ENCODE data around the gene LRBA. TPM values are rescaled to one million over a fixed set of nuclear protein-coding genes. Genes with fewer than 3 reads are reported as not detected.

Gene LRBA
- total and polyA plus RNA-seq, 4 donors: 8.2 to 69.8 (median 32.8) TPM

- TF ChIP-seq NR2F2 (IDR thresholded peaks at IDR 0.05): no peak
- TF ChIP-seq TAF1 (conservative IDR thresholded peaks at IDR 0.05): no peak
- no peak for TF ChIP-seq SP1 (IDR thresholded peaks at IDR 0.05)
- no peak for TF ChIP-seq FOXA2 (IDR thresholded peaks at IDR 0.05)
Measured at GRCh38 chr4:150931796-150932195, 83.3 kb downstream of the LRBA start (continued).

GRCh38 chr4:150931005-150931404 lies 84.1 kb downstream of the LRBA start:
- peaks cover 0 to 6% (median 2%) of the 10 kb centered on the region in 4 donors for H3K4me1 ChIP-seq (ENCODE audit: control insufficient read depth in 4 of 4, insufficient read depth in 4 of 4, low read length in 3 of 4)
- no peaks in the 10 kb centered on the region for H3K27me3 ChIP-seq (ENCODE audit: control insufficient read depth in 4 of 4, insufficient read depth in 4 of 4, low read length in 3 of 4)
- H3K4me3 ChIP-seq (ENCODE audit: low read depth in 1 of 3, low read length in 3 of 3): no peak overlapping the region
- no peak for TF ChIP-seq NR2F2 (IDR thresholded peaks at IDR 0.05)
- TF ChIP-seq HNF4A (conservative IDR thresholded peaks at IDR 0.05): no peak
- no peak for TF ChIP-seq CTCF (IDR thresholded peaks at IDR 0.05; ENCODE audit: low read depth, low read length, missing input control)
- TF ChIP-seq HNF4G (IDR thresholded peaks at IDR 0.05): no peak
- no peak for TF ChIP-seq JUND (IDR thresholded peaks at IDR 0.05)
- no peak for TF ChIP-seq REST (IDR thresholded peaks at IDR 0.05)
- no peak for TF ChIP-seq TAF1 (conservative IDR thresholded peaks at IDR 0.05)
- TF ChIP-seq SP1 (IDR thresholded peaks at IDR 0.05): no peak
- TF ChIP-seq RAD21 (IDR thresholded peaks at IDR 0.05): no peak
- TF ChIP-seq EGR1 (IDR thresholded peaks at IDR 0.05; ENCODE audit: low read depth in 2 of 2): no peak
- no peak for TF ChIP-seq ATF3 (IDR thresholded peaks at IDR 0.05)
- no peak for TF ChIP-seq FOXA2 (IDR thresholded peaks at IDR 0.05)
- no peak for TF ChIP-seq ZBTB33 (IDR thresholded peaks at IDR 0.05)
- no peak for TF ChIP-seq FOXA1 (IDR thresholded peaks at IDR 0.05)
- TF ChIP-seq YY1 (IDR thresholded peaks at IDR 0.05): no peak
- TF ChIP-seq GABPA (IDR thresholded peaks at IDR 0.05 in 1 of 2, conservative IDR thresholded peaks at IDR 0.05 in 1 of 2): no peak
- TF ChIP-seq MAX (IDR thresholded peaks at IDR 0.05): no peak
- no peaks in the 10 kb centered on the region for H3K9me3 ChIP-seq (ENCODE audit: control insufficient read depth in 4 of 4, low read length in 3 of 4)
- WGBS: 96% methylated on average over 2 of the region's 2 CpGs
- H3K36me3 ChIP-seq (ENCODE audit: control insufficient read depth in 4 of 4, insufficient read depth in 3 of 4, low read depth in 1 of 4, low read length in 3 of 4): peaks cover 0 to 7% (median under 1%) of the 10 kb centered on the region in 4 donors
- H3K27ac ChIP-seq (ENCODE audit: low read depth in 1 of 2, low read length in 2 of 2): no peak overlapping the region
- no peak overlapping the region for H3K9ac ChIP-seq (ENCODE audit: low read depth in 1 of 2, low read length in 2 of 2)
- DNase-seq (ENCODE audit: low spot score): no peak

Data from liver (tissue), 9 donors.